Kidney (tissue), 14 donors: Measurements from ENCODE around the gene NAB2. TPM values are rescaled to one million over a fixed set of nuclear protein-coding genes. Genes with fewer than 3 reads are reported as not detected.
A peak's percentile ranks its signal among the peaks of the same experiment; 100 is the strongest.

ENCODE experiments used
- DNase-seq, 5 donors: peaks; one replicate each; pipeline ENCODE4 v3.0.0-alpha.2; 2013 to 2020
- FAIRE-seq: peaks from 2 replicates; lab custom pipeline; 2012; peaks lifted over from hg19 to GRCh38; lab: Jason Lieb, UNC
- H3K27ac ChIP-seq, 2 donors: one replicate each; pipeline ENCODE4 v1.7.0; 2013; ENCODE audit warnings: low read depth in 2 of 2, low read length in 2 of 2, inconsistent platforms in 1 of 2
- H3K27me3 ChIP-seq: one replicate; pipeline ENCODE4 v1.7.1; 2013; ENCODE audit warnings: low read length, inconsistent platforms; ENCODE audit not compliant: control insufficient read depth, insufficient read depth
- H3K36me3 ChIP-seq, 3 donors: one replicate each; pipeline versions ENCODE4 v1.7.0 to v1.7.1; 2013; ENCODE audit warnings: low read length in 3 of 3, control low read depth in 1 of 3, inconsistent platforms in 1 of 3; ENCODE audit not compliant: insufficient read depth in 3 of 3, control insufficient read depth in 2 of 3
- H3K4me1 ChIP-seq, 3 donors: one replicate each; pipeline versions ENCODE4 v1.7.0 to v1.7.1; 2013; ENCODE audit warnings: low read length in 3 of 3, inconsistent platforms in 1 of 3, low read depth in 1 of 3; ENCODE audit not compliant: control insufficient read depth in 2 of 3, insufficient read depth in 2 of 3
- H3K4me3 ChIP-seq, 3 donors: one replicate each; pipeline versions ENCODE4 v1.7.0 to v1.8.1; 2013; ENCODE audit warnings: low read length in 3 of 3, control low read depth in 1 of 3, inconsistent platforms in 1 of 3
- H3K9ac ChIP-seq, 3 donors: one replicate each; pipeline versions ENCODE4 v1.7.0 to v1.7.1; 2013; ENCODE audit warnings: low read length in 3 of 3, control low read depth in 1 of 3, inconsistent platforms in 1 of 3
- H3K9me3 ChIP-seq, 3 donors: one replicate each; pipeline versions ENCODE4 v1.7.0 to v1.7.1; 2013; ENCODE audit warnings: low read length in 3 of 3, control low read depth in 1 of 3, inconsistent platforms in 1 of 3; ENCODE audit not compliant: control insufficient read depth in 2 of 3, insufficient read depth in 1 of 3
- CTCF ChIP-seq: IDR thresholded peaks from 3 replicates; pipeline ENCODE4 v1.5.1; 2012; ENCODE audit warnings: mild to moderate bottlenecking, moderate library complexity, borderline replicate concordance; ENCODE audit not compliant: insufficient read depth; ENCODE audit errors: extremely low read depth
- intact Hi-C: fragments of 100-400 bp; cut with DNase I; formaldehyde crosslinking; loops from one replicate; pipeline ENCODE4 v1.11.1; 2022
- polyA plus RNA-seq: library from polyadenylated mRNA; stranded (reverse); fragments of 350-450 nt; fragmentation: Illumina TruSeq; extraction: RNeasy Lipid Tissue Mini Kit (QIAGEN cat#74804); gene quantifications from one replicate; pipeline ENCODE4 v1.2.3, GENCODE V29; 2014; ENCODE audit warnings: low read depth, low replicate concordance; ENCODE audit not compliant: insufficient read depth
- total RNA-seq: library from RNA; stranded (reverse); fragmentation: NEBNext Ultra II Directional; extraction: Animal tissue kit (Norgen Biotek cat#: 25700); gene quantifications from one replicate; pipeline ENCODE4 v1.2.1, GENCODE V29; 2021
- donor health status: control.
- donor health status: control.
- donor health status: control.
- donor health status: control.
- donor health status: control.
- donor health status: DM: yes; HTN: yes; CAD: no.
- donor health status: Normal renal cell carcinoma (clear cell type).

NAB2 gene
- total and polyA plus RNA-seq, 2 donors from 2014 or later, result 13.9 to 28.0 TPM

DNA sequence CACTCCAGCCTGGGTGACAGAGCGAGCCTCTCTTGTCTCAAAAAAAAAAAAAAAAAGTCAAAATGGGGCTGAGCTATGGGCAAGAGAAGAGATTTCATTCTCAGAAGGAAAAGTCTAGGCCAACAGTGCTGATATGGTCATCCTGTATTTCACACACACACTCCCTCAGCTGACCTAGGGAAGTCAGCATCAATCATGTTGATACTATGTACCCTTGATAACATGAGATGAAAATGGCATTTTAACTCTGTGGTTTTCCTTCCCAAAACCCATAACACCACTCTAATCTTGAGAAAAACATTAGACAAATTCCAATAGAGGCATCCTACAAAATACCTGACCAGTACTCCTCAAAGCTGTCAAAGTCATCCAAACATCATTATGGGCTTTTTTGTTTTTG is 8.1 kb upstream of the NAB2 start:
- H3K27ac ChIP-seq, result no peak overlapping the region
- no peak for FAIRE-seq
- intact Hi-C loops, result no loop called here

GRCh38 chr12:57085999-57086492 is 2.9 kb upstream of the NAB2 start:
- H3K9me3 ChIP-seq, result no peaks in the 10 kb centered on the region
- DNase-seq, result peak in 4 of 5 donors; percentile 84 to 94 (median 89)
- H3K27ac ChIP-seq, result peak overlapping the region; percentile 99 to 100
- peak overlapping the region; percentile 53 to 84 (median 83) for H3K9ac ChIP-seq
- no peak for TF ChIP-seq CTCF
- H3K36me3 ChIP-seq, result peaks cover 0 to 1% (median under 1%) of the 10 kb centered on the region in 3 donors
- no peaks in the 10 kb centered on the region for H3K27me3 ChIP-seq
- peaks cover 5 to 15% (median 13%) of the 10 kb centered on the region in 3 donors for H3K4me1 ChIP-seq
- H3K4me3 ChIP-seq, result peak overlapping the region; percentile 65 to 93 (median 74)
- FAIRE-seq, result no peak
- intact Hi-C loops, result no loop called here

More for the DNA sequence above, 8.1 kb upstream of the NAB2 start:
- no peak for TF ChIP-seq CTCF
- H3K27me3 ChIP-seq, result no peaks in the 10 kb centered on the region
- no peak for DNase-seq
- H3K4me3 ChIP-seq, result no peak overlapping the region
- H3K4me1 ChIP-seq, result peaks cover 0 to 9% (median 6%) of the 10 kb centered on the region in 3 donors
- no peak overlapping the region for H3K9ac ChIP-seq
- H3K9me3 ChIP-seq, result no peaks in the 10 kb centered on the region
- H3K36me3 ChIP-seq, result no peaks in the 10 kb centered on the region

GRCh38 chr12:57086493-57087009 is 2.4 kb upstream of the NAB2 start:
- FAIRE-seq (no peak), DNase-seq (peak; percentile 90 to 97 (median 94))
- Histone ChIP-seq H3K36me3 (peaks cover 0 to 6% (median 4%) of the 10 kb centered on the region in 3 donors), H3K27ac (peak overlapping the region; percentile 99 to 100), H3K9ac (peak overlapping the region; percentile 53 to 91 (median 83)), H3K4me3 (peak overlapping the region; percentile 65 to 93 (median 74)), H3K4me1 (peaks cover 5 to 15% (median 14%) of the 10 kb centered on the region in 3 donors), H3K9me3 (no peaks in the 10 kb centered on the region), H3K27me3 (no peaks in the 10 kb centered on the region)
- peak; percentile 28 for TF ChIP-seq CTCF
- intact Hi-C loops, result no loop called here
